Neutrophil (primary cell): ENCODE data around the gene INPP4B.

Source experiments
- H3K27ac ChIP-seq: fragments of 200-600 bp; sonication (generic); 2 replicates; pipeline ENCODE4 v1.5.1; 2016; ENCODE audit warnings: mild to moderate bottlenecking, moderate library complexity
- H3K27me3 ChIP-seq: fragments of 200-600 bp; sonication (generic); 2 replicates; pipeline ENCODE4 v1.6.0; 2016; ENCODE audit warnings: mild to moderate bottlenecking
- H3K36me3 ChIP-seq: fragments of 200-600 bp; sonication (generic); 2 replicates; pipeline ENCODE4 v1.5.1; 2017
- H3K4me1 ChIP-seq, 2 experiments: fragments of 200-600 bp in 1 of 2; sonication (generic) in 1 of 2; 1 replicate in 1 of 2; 2 replicates in 1 of 2; pipeline versions ENCODE4 v1.5.1 to v1.6.1; 2013 to 2016; ENCODE audit warnings: low read depth in 1 of 2, low read length in 1 of 2, mild to moderate bottlenecking in 1 of 2, moderate library complexity in 1 of 2; ENCODE audit not compliant: control insufficient read depth in 1 of 2, insufficient read depth in 1 of 2
- H3K4me3 ChIP-seq, 2 experiments: fragments of 200-600 bp in 1 of 2; sonication (generic) in 1 of 2; 1 replicate in 1 of 2; 2 replicates in 1 of 2; pipeline ENCODE4 v1.5.1; 2013 to 2016; ENCODE audit warnings: low read depth in 1 of 2, low read length in 1 of 2, mild to moderate bottlenecking in 1 of 2, moderate library complexity in 1 of 2
- H3K9me3 ChIP-seq: fragments of 200-600 bp; sonication (generic); 2 replicates; pipeline ENCODE4 v1.5.1; 2016
- TF ChIP-seq, protein P1 (sequence below): fragments of 200-600 bp; sonication (generic); IDR thresholded peaks from 2 replicates; pipeline ENCODE4 v1.5.1; 2016; ENCODE audit warnings: antibody characterized with exemption

INPP4B gene

DNA sequence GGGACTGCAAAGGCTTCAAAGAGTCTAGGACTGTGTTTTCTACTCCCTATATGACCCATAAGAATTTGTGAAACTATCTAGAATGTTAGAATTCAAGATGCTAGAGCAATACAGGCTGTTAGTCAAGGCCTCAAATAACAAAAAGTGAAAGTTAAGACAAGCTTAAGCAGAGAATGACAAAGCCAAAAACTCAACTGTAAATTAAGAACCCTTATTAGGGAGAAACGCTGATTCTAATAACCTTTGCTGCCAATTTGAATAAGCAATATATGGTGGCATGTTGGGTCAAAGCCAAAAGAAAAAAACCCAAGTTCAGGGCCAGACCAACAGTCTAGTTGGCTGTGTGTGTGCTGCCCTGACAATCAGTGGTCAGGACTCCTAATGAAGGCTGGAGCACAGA is 160.0 kb downstream of the INPP4B start:
- H3K4me3 ChIP-seq, result no peak overlapping the region
- H3K9me3 ChIP-seq, result no peaks in the 10 kb centered on the region
- TF ChIP-seq, protein P1, sequence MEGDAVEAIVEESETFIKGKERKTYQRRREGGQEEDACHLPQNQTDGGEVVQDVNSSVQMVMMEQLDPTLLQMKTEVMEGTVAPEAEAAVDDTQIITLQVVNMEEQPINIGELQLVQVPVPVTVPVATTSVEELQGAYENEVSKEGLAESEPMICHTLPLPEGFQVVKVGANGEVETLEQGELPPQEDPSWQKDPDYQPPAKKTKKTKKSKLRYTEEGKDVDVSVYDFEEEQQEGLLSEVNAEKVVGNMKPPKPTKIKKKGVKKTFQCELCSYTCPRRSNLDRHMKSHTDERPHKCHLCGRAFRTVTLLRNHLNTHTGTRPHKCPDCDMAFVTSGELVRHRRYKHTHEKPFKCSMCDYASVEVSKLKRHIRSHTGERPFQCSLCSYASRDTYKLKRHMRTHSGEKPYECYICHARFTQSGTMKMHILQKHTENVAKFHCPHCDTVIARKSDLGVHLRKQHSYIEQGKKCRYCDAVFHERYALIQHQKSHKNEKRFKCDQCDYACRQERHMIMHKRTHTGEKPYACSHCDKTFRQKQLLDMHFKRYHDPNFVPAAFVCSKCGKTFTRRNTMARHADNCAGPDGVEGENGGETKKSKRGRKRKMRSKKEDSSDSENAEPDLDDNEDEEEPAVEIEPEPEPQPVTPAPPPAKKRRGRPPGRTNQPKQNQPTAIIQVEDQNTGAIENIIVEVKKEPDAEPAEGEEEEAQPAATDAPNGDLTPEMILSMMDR, result no peak

DNA sequence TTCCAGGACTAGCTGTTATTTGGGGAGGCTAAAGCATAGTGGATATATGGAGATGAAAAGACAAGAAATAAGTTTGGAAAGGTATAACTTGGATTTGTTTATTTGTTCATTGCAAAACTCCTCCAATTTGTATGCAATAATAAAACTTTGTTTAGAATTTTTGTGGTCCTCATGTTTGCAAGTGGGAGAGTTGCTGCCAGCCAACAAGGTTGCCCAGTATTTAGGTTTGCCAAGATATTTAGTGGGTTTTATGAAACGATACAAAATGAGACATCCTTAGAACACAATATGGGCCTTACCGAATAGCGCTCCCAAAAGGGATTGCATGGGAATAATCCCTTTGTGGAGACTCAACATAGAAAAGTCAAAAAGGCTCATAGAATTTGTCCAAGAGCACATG is 162.1 kb downstream of the INPP4B start:
- no peak overlapping the region for H3K27ac ChIP-seq
- H3K4me3 ChIP-seq, result no peak overlapping the region
- no peaks in the 10 kb centered on the region for H3K27me3 ChIP-seq
- TF ChIP-seq, protein P1, result no peak
- no peaks in the 10 kb centered on the region for H3K9me3 ChIP-seq
- no peaks in the 10 kb centered on the region for H3K4me1 ChIP-seq
- H3K36me3 ChIP-seq, result no peaks in the 10 kb centered on the region

More for the DNA sequence above, 160.0 kb downstream of the INPP4B start:
- Histone ChIP-seq H3K27ac (no peak overlapping the region), H3K4me1 (no peaks in the 10 kb centered on the region), H3K27me3 (no peaks in the 10 kb centered on the region), H3K36me3 (no peaks in the 10 kb centered on the region)

DNA sequence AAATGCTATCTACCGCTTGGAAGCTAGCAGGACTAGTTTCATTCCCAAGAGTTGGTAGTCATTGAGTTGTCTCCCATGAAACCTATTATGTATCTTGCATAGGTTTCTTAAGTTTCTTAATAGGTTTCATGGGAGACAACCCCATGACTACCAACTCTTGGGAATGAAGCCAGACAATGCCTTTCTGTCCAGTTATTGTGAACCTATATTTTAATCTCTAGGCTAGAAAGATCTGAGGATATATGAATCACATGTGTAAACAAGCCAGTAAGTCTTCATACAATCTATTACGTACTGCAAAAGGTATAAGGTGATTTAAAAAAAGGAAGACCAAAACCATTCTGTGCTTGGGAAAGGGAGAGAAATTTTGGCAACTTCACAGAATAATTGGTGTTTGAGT is 162.6 kb downstream of the INPP4B start:
- H3K4me3 ChIP-seq, result no peak overlapping the region
- no peak overlapping the region for H3K27ac ChIP-seq
- no peaks in the 10 kb centered on the region for H3K36me3 ChIP-seq
- TF ChIP-seq, protein P1, result no peak
- no peaks in the 10 kb centered on the region for H3K4me1 ChIP-seq
- H3K27me3 ChIP-seq, result no peaks in the 10 kb centered on the region
- no peaks in the 10 kb centered on the region for H3K9me3 ChIP-seq

DNA sequence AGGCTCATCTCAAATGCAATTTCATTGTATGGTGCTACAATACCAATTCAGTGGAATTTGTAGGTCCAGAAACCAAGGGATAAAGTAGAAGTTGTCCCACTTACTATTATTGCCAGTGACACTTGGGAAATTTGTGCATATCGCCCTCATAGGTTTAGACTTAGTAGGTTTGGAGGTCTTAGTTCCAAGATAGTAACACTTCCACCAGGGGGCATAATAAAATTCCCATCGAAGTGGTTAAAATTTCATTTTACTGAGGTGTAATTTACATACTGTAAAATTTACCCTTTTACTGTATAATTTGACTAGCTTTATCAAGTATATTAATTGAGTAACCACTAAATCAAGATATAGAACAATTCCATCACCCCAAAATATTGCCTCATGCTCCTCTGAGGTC is 174.6 kb downstream of the INPP4B start:
- no peaks in the 10 kb centered on the region for H3K27me3 ChIP-seq
- H3K4me3 ChIP-seq, result no peak overlapping the region
- H3K4me1 ChIP-seq, result no peaks in the 10 kb centered on the region
- H3K36me3 ChIP-seq, result no peaks in the 10 kb centered on the region
- TF ChIP-seq, protein P1, result no peak
- no peaks in the 10 kb centered on the region for H3K9me3 ChIP-seq
- no peak overlapping the region for H3K27ac ChIP-seq

DNA sequence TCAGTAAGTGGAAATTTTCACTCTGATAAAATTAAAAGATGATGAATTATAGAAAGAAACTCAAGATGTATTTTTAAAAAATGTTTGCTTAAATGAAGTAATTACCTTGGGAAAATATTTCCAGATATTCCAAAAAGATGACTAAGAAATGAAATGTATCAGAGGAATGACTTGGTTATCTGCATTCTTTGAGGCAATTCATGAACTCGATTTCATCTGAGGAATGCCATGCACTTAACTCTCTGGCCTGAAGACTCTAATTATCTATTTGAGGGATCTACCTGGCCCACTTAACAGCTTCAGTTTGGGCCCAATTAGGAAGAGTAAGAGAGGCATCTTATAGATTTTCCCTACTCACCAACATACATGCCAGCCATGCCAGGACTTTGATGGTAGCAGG is 182.3 kb downstream of the INPP4B start:
- TF ChIP-seq, protein P1, result no peak
- no peak overlapping the region for H3K4me3 ChIP-seq
- no peaks in the 10 kb centered on the region for H3K4me1 ChIP-seq
- no peaks in the 10 kb centered on the region for H3K36me3 ChIP-seq
- no peak overlapping the region for H3K27ac ChIP-seq
- no peaks in the 10 kb centered on the region for H3K9me3 ChIP-seq
- H3K27me3 ChIP-seq, result no peaks in the 10 kb centered on the region

DNA sequence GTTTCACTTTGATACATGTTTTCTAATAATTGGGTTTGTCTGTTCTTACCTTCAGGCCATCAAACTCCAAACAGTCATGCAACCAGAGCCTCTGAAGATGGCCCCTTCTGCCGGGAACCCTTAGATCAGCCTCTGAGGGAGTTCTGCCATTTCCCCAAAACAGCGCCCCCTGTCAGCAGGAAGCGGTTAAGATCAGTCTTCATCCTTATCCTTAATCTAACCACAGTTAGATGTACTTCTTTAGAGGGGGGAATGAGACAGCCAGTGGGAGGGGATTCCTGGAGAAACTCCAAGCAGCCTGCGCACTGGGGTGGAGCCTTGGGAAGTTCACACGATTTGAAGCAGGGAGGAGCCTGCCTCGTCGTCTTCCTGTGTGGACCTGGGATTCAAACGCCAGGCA is 185.4 kb downstream of the INPP4B start:
- no peak overlapping the region for H3K4me3 ChIP-seq
- H3K36me3 ChIP-seq, result no peaks in the 10 kb centered on the region
- H3K27me3 ChIP-seq, result no peaks in the 10 kb centered on the region
- peaks cover 16% of the 10 kb centered on the region for H3K9me3 ChIP-seq
- TF ChIP-seq, protein P1, result no peak
- no peaks in the 10 kb centered on the region for H3K4me1 ChIP-seq
- no peak overlapping the region for H3K27ac ChIP-seq
